GM23338 (cell line): ENCODE results near the gene PPBP. TPM values are rescaled to one million over a fixed set of nuclear protein-coding genes. Genes with fewer than 3 reads are reported as not detected.

Source experiments
- ATAC-seq: fragments of 200-7000 bp; cut with Tn5 transposase; 3 replicates; pipeline ENCODE4 v1.9.1; 2020
- DNase-seq: peaks from one replicate; pipeline ENCODE4 v3.0.0-alpha.2; 2015; ENCODE audit warnings: low spot score
- H2AFZ ChIP-seq: fragments of 200-600 bp; sonication (generic); 2 replicates; pipeline ENCODE4 v1.8.0; 2016; ENCODE audit warnings: antibody characterized with exemption, mild to moderate bottlenecking, moderate library complexity
- H3F3A ChIP-seq: fragments of 200-600 bp; sonication (generic); replicated peaks from 2 replicates; pipeline ENCODE4 v1.8.0; 2017; ENCODE audit warnings: antibody characterized with exemption, mixed run types, low read depth
- H3K27ac ChIP-seq: fragments of 200-600 bp; sonication (generic); 2 replicates; pipeline ENCODE4 v1.6.1; 2016; ENCODE audit warnings: low read depth
- H3K27me3 ChIP-seq: fragments of 200-600 bp; sonication (generic); 2 replicates; pipeline ENCODE4 v1.8.0; 2016; ENCODE audit warnings: mild to moderate bottlenecking, mixed run types, moderate library complexity; ENCODE audit not compliant: insufficient read depth
- H3K36me3 ChIP-seq: fragments of 200-600 bp; sonication (generic); 2 replicates; pipeline ENCODE4 v1.8.0; 2016; ENCODE audit warnings: mild to moderate bottlenecking; ENCODE audit not compliant: insufficient read depth
- H3K4me1 ChIP-seq: fragments of 200-600 bp; sonication (generic); 2 replicates; pipeline ENCODE4 v1.8.0; 2016; ENCODE audit warnings: mild to moderate bottlenecking, moderate library complexity; ENCODE audit not compliant: insufficient read depth
- H3K4me2 ChIP-seq: fragments of 200-600 bp; sonication (generic); 2 replicates; pipeline ENCODE4 v1.7.1; 2017; ENCODE audit warnings: mixed run types
- H3K4me3 ChIP-seq: fragments of 200-600 bp; sonication (generic); 2 replicates; pipeline ENCODE4 v1.6.1; 2016; ENCODE audit warnings: mixed run types
- H3K79me2 ChIP-seq: fragments of 200-600 bp; sonication (generic); replicated peaks from 2 replicates; pipeline ENCODE4 v1.8.0; 2017; ENCODE audit warnings: mild to moderate bottlenecking; ENCODE audit not compliant: insufficient read depth
- H3K9me2 ChIP-seq: fragments of 200-600 bp; sonication (generic); 2 replicates; pipeline ENCODE4 v1.8.0; 2017; ENCODE audit not compliant: insufficient read depth
- H4K20me1 ChIP-seq: fragments of 200-600 bp; sonication (generic); replicated peaks from 2 replicates; pipeline ENCODE4 v1.8.0; 2017; ENCODE audit warnings: mild to moderate bottlenecking; ENCODE audit not compliant: insufficient read depth
- H3K27ac Mint-ChIP-seq: 2 replicates; pipeline ENCODE4 v1.8.0; 2020; ENCODE audit warnings: inconsistent platforms, mild to moderate bottlenecking, moderate library complexity, mixed read lengths
- H3K27me3 Mint-ChIP-seq: 3 replicates; pipeline ENCODE4 v1.8.0; 2022; ENCODE audit warnings: low read depth, mild to moderate bottlenecking, moderate library complexity, mixed read lengths, inconsistent platforms; ENCODE audit not compliant: insufficient read depth, poor library complexity
- H3K36me3 Mint-ChIP-seq: 3 replicates; pipeline ENCODE4 v1.8.0; 2021; ENCODE audit warnings: low read depth, mild to moderate bottlenecking, inconsistent platforms, moderate library complexity, mixed read lengths
- H3K4me1 Mint-ChIP-seq: 3 replicates; pipeline ENCODE4 v1.8.0; 2020; ENCODE audit warnings: mild to moderate bottlenecking, inconsistent platforms, mixed read lengths
- H3K4me3 Mint-ChIP-seq: 3 replicates; pipeline ENCODE4 v1.8.0; 2021; ENCODE audit warnings: moderate library complexity, mild to moderate bottlenecking, inconsistent platforms, mixed read lengths
- H3K9me3 Mint-ChIP-seq: 3 replicates; pipeline ENCODE4 v1.8.0; 2020; ENCODE audit warnings: moderate library complexity, mild to moderate bottlenecking, inconsistent platforms, mixed read lengths
- CREB1 ChIP-seq: fragments of 250-450 bp; sonication (Bioruptor Pico); IDR thresholded peaks from 2 replicates; pipeline ENCODE4 v1.5.0; 2020; ENCODE audit warnings: low read depth, mild to moderate bottlenecking, moderate library complexity
- ETS1 ChIP-seq: IDR thresholded peaks from 2 replicates; pipeline ENCODE4 v1.6.1; 2016; ENCODE audit warnings: antibody characterized with exemption
- EZH2 ChIP-seq: fragments of 200-600 bp; sonication (generic); IDR thresholded peaks from one replicate; pipeline ENCODE4 v1.8.0; 2017; ENCODE audit warnings: antibody characterized with exemption, mild to moderate bottlenecking, low read depth; ENCODE audit not compliant: unreplicated experiment
- EZH2phosphoT487 ChIP-seq: fragments of 200-600 bp; sonication (generic); IDR thresholded peaks from one replicate; pipeline ENCODE4 v1.8.1; 2018; ENCODE audit warnings: antibody characterized with exemption; ENCODE audit not compliant: unreplicated experiment
- JUNB ChIP-seq: IDR thresholded peaks from one replicate; pipeline ENCODE4 v1.6.1; 2016; ENCODE audit warnings: antibody characterized with exemption; ENCODE audit not compliant: unreplicated experiment
- NANOG ChIP-seq: IDR thresholded peaks from 2 replicates; pipeline ENCODE4 v1.6.1; 2016; ENCODE audit warnings: antibody characterized with exemption, borderline replicate concordance
- POLR2AphosphoS5 ChIP-seq: IDR thresholded peaks from 2 replicates; pipeline ENCODE4 v1.6.1; 2016; ENCODE audit warnings: antibody characterized with exemption, low read depth
- REST ChIP-seq: IDR thresholded peaks from one replicate; pipeline ENCODE4 v1.6.1; 2018; ENCODE audit warnings: antibody characterized with exemption; ENCODE audit not compliant: unreplicated experiment
- STAT1 ChIP-seq: IDR thresholded peaks from one replicate; pipeline ENCODE4 v1.6.1; 2016; ENCODE audit warnings: antibody characterized with exemption; ENCODE audit not compliant: unreplicated experiment
- ZNF114 ChIP-seq: fragments of 250-450 bp; sonication (Bioruptor Pico); IDR thresholded peaks from 2 replicates; pipeline ENCODE4 v1.5.0; 2020; ENCODE audit warnings: mild to moderate bottlenecking, moderate library complexity
- ZNF331 ChIP-seq: fragments of 250-450 bp; sonication (Bioruptor Pico); IDR thresholded peaks from 2 replicates; pipeline ENCODE4 v1.5.0; 2020; ENCODE audit warnings: low read depth, mild to moderate bottlenecking, moderate library complexity
- ZNF462 ChIP-seq: fragments of 250-450 bp; sonication (Bioruptor Pico); IDR thresholded peaks from 2 replicates; pipeline ENCODE4 v1.5.0; 2020; ENCODE audit warnings: mild to moderate bottlenecking, moderate library complexity
- polyA plus RNA-seq: library from polyadenylated mRNA; unstranded; fragments of >200 nt; fragmentation: Nextera tagmentation; extraction: Ambion mirVana; gene quantifications from 2 replicates; pipeline ENCODE4 v1.2.1, GENCODE V29; 2016
- total RNA-seq: library from RNA; depleted of rRNA; stranded (reverse); fragments of >200 nt; shearing (Covaris generic); gene quantifications from 2 replicates; pipeline ENCODE4 v1.2.3, GENCODE V29; 2014
- TF ChIP-seq, protein P1 (sequence below), 2 experiments: fragments of 200-600 bp in 1 of 2; sonication (generic) in 1 of 2; conservative IDR thresholded peaks; 2 replicates each; pipeline versions ENCODE4 v1.5.1 to v1.6.1; 2016 to 2017; ENCODE audit warnings: antibody characterized with exemption in 2 of 2, low read depth in 2 of 2, mild to moderate bottlenecking in 2 of 2, moderate library complexity in 1 of 2

Gene PPBP
- total and polyA plus RNA-seq, 2 experiments from 2014 or later = 0.35 to 0.50 TPM

GRCh38 chr4:73952352-73952751 lies 35.6 kb downstream of the PPBP start:
- Histone ChIP-seq H3K79me2 (no peaks in the 10 kb centered on the region), H3K4me3 (no peak overlapping the region), H3K4me2 (peak overlapping the region; percentile 25; the same call in 1 of the 2 replicates), H3F3A (no peaks in the 10 kb centered on the region), H3K27me3 (peaks cover 28% of the 10 kb centered on the region), H3K27ac (no peak overlapping the region), H3K36me3 (no peaks in the 10 kb centered on the region), H3K9me2 (no peaks in the 10 kb centered on the region), H4K20me1 (no peaks in the 10 kb centered on the region), H2AFZ (no peak overlapping the region), H3K4me1 (peaks cover 39% of the 10 kb centered on the region)
- DNase-seq (peak; percentile 31), ATAC-seq (peak; percentile 73)
- Mint-ChIP-seq H3K9me3 (peaks cover 21% of the 10 kb centered on the region), H3K4me3 (no peak overlapping the region), H3K36me3 (peaks cover 10% of the 10 kb centered on the region; the same call in 2 of the 3 replicates), H3K27me3 (peaks cover 8% of the 10 kb centered on the region), H3K27ac (no peak overlapping the region), H3K4me1 (peaks cover 47% of the 10 kb centered on the region)
- no peak for TF ChIP-seq ZNF114 (CRISPR knock-in tag)
- TF ChIP-seq EZH2 = no peak
- TF ChIP-seq EZH2phosphoT487 = no peak
- no peak for TF ChIP-seq REST
- no peak for TF ChIP-seq NANOG
- no peak for TF ChIP-seq STAT1
- TF ChIP-seq ZNF331 = no peak
- no peak for TF ChIP-seq CREB1 (CRISPR knock-in tag)
- TF ChIP-seq POLR2AphosphoS5 = no peak
- no peak for TF ChIP-seq ZNF462
- no peak for TF ChIP-seq ETS1
- TF ChIP-seq JUNB = no peak
- TF ChIP-seq, protein P1, sequence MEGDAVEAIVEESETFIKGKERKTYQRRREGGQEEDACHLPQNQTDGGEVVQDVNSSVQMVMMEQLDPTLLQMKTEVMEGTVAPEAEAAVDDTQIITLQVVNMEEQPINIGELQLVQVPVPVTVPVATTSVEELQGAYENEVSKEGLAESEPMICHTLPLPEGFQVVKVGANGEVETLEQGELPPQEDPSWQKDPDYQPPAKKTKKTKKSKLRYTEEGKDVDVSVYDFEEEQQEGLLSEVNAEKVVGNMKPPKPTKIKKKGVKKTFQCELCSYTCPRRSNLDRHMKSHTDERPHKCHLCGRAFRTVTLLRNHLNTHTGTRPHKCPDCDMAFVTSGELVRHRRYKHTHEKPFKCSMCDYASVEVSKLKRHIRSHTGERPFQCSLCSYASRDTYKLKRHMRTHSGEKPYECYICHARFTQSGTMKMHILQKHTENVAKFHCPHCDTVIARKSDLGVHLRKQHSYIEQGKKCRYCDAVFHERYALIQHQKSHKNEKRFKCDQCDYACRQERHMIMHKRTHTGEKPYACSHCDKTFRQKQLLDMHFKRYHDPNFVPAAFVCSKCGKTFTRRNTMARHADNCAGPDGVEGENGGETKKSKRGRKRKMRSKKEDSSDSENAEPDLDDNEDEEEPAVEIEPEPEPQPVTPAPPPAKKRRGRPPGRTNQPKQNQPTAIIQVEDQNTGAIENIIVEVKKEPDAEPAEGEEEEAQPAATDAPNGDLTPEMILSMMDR (conservative IDR thresholded peaks at IDR 0.05; ENCODE audit: low read depth in 2 of 2) = no peak
